Activated T-helper 1 cell treated with anti-CD3 and anti-CD28 coated beads, Interleukin-2, amount 50 U/mL, for 16 hours (primary cell): ENCODE results near the gene LGR6.
"Not testable (repeated sequence)": the region's sequence is repeated elsewhere in the genome, so short reads cannot be mapped to it uniquely, and the experiment has no call there.

Source experiments
- DNase-seq, 2 donors: peaks; one replicate each; pipeline ENCODE4 v3.0.0-alpha.2; 2020; ENCODE audit warnings: low read depth in 1 of 2, low spot score in 1 of 2

The LGR6 gene

GRCh38 chr1:202261209-202261958, 67.8 kb downstream of the LGR6 start:
- DNase-seq: not testable (repeated sequence)

GRCh38 chr1:202263628-202264027, 70.0 kb downstream of the LGR6 start:
- no peak for DNase-seq

GRCh38 chr1:202264300-202264699, 70.7 kb downstream of the LGR6 start:
- no peak for DNase-seq

GRCh38 chr1:202264726-202265125, 71.1 kb downstream of the LGR6 start:
- no peak for DNase-seq

- no peak for DNase-seq
Observed at GRCh38 chr1:202266061-202266765, 72.6 kb downstream of the LGR6 start.

GRCh38 chr1:202268032-202268431, 74.4 kb downstream of the LGR6 start:
- DNase-seq: no peak

- DNase-seq: no peak
Observed at GRCh38 chr1:202268817-202269216, 75.2 kb downstream of the LGR6 start.

GRCh38 chr1:202270871-202271326, 77.3 kb downstream of the LGR6 start:
- DNase-seq: no peak

GRCh38 chr1:202272103-202272845, 78.7 kb downstream of the LGR6 start:
- DNase-seq: no peak

- no peak for DNase-seq
Observed at GRCh38 chr1:202274611-202275010, 81.0 kb downstream of the LGR6 start.

- no peak for DNase-seq
Observed at GRCh38 chr1:202275061-202275770, 81.6 kb downstream of the LGR6 start.

GRCh38 chr1:202276081-202276715, 82.6 kb downstream of the LGR6 start:
- no peak for DNase-seq

GRCh38 chr1:202276920-202277319, 83.3 kb downstream of the LGR6 start:
- no peak for DNase-seq

- DNase-seq: no peak
Observed at GRCh38 chr1:202278751-202279150, 85.2 kb downstream of the LGR6 start.

- DNase-seq: no peak
Observed at GRCh38 chr1:202279806-202280205, 86.2 kb downstream of the LGR6 start.

- DNase-seq: no peak
Observed at GRCh38 chr1:202280595-202280994, 87.0 kb downstream of the LGR6 start.

- no peak for DNase-seq
Observed at GRCh38 chr1:202281316-202282024, 87.9 kb downstream of the LGR6 start.

GRCh38 chr1:202282025-202282371, 88.4 kb downstream of the LGR6 start:
- no peak for DNase-seq

GRCh38 chr1:202282596-202283283, 89.1 kb downstream of the LGR6 start:
- no peak for DNase-seq
